Neural progenitor cell (in vitro differentiated cells): ENCODE measurements around the gene CACNA1D. TPM values are rescaled to one million over a fixed set of nuclear protein-coding genes. Genes with fewer than 3 reads are reported as not detected.

Experiments used
- DNase-seq: peaks from one replicate; pipeline ENCODE4 v3.0.0-alpha.2; 2016; ENCODE audit warnings: low spot score
- H2AFZ ChIP-seq: fragments of 200-600 bp; sonication (generic); replicated peaks from 2 replicates; pipeline ENCODE4 v1.6.1; 2016; ENCODE audit warnings: antibody characterized with exemption
- H3F3A ChIP-seq: fragments of 200-600 bp; sonication (generic); 2 replicates; pipeline ENCODE4 v1.6.1; 2016; ENCODE audit warnings: antibody characterized with exemption, low read depth
- H3K27ac ChIP-seq: fragments of 200-600 bp; sonication (generic); 2 replicates; pipeline ENCODE4 v1.5.1; 2016; ENCODE audit warnings: mild to moderate bottlenecking
- H3K27me3 ChIP-seq: fragments of 200-600 bp; sonication (generic); 2 replicates; pipeline ENCODE4 v1.6.1; 2016; ENCODE audit warnings: mild to moderate bottlenecking, moderate library complexity
- H3K36me3 ChIP-seq: fragments of 200-600 bp; sonication (generic); 2 replicates; pipeline ENCODE4 v1.5.1; 2016
- H3K4me1 ChIP-seq: fragments of 200-600 bp; sonication (generic); 2 replicates; pipeline ENCODE4 v1.6.1; 2016; ENCODE audit warnings: mixed run types
- H3K4me2 ChIP-seq: fragments of 200-600 bp; sonication (generic); 2 replicates; pipeline ENCODE4 v1.6.1; 2016
- H3K4me3 ChIP-seq: fragments of 200-600 bp; sonication (generic); 2 replicates; pipeline ENCODE4 v1.5.1; 2016
- H3K79me2 ChIP-seq: fragments of 200-600 bp; sonication (generic); 2 replicates; pipeline ENCODE4 v1.6.1; 2016; ENCODE audit warnings: low read depth
- H3K9ac ChIP-seq: fragments of 200-600 bp; sonication (generic); 2 replicates; pipeline ENCODE4 v1.6.1; 2016
- H3K9me3 ChIP-seq: fragments of 200-600 bp; sonication (generic); 2 replicates; pipeline ENCODE4 v1.5.1; 2016; ENCODE audit warnings: low read depth
- H4K20me1 ChIP-seq: fragments of 200-600 bp; sonication (generic); 2 replicates; pipeline ENCODE4 v1.6.1; 2016; ENCODE audit warnings: low read depth
- H3K27ac Mint-ChIP-seq: 3 replicates; pipeline ENCODE4 v1.8.0; 2021; ENCODE audit warnings: mixed read lengths
- H3K27me3 Mint-ChIP-seq: 2 replicates; pipeline ENCODE4 v1.8.0; 2022; ENCODE audit warnings: low read depth, mild to moderate bottlenecking, inconsistent platforms, moderate library complexity, mixed read lengths; ENCODE audit not compliant: insufficient read depth
- H3K36me3 Mint-ChIP-seq: 3 replicates; pipeline ENCODE4 v1.8.0; 2021; ENCODE audit warnings: mixed read lengths
- H3K4me1 Mint-ChIP-seq: 3 replicates; pipeline ENCODE4 v1.8.0; 2021; ENCODE audit warnings: mixed read lengths
- H3K4me3 Mint-ChIP-seq: 3 replicates; pipeline ENCODE4 v1.8.0; 2021; ENCODE audit warnings: mild to moderate bottlenecking, moderate library complexity, mixed read lengths
- H3K9me3 Mint-ChIP-seq: 3 replicates; pipeline ENCODE4 v1.8.0; 2020; ENCODE audit warnings: mixed read lengths
- EZH2 ChIP-seq: fragments of 200-600 bp; sonication (generic); IDR thresholded peaks from 2 replicates; pipeline ENCODE4 v1.6.1; 2017; ENCODE audit warnings: antibody characterized with exemption, mild to moderate bottlenecking, moderate library complexity
- EZH2phosphoT487 ChIP-seq: fragments of 200-600 bp; sonication (generic); IDR thresholded peaks from 2 replicates; pipeline ENCODE4 v1.6.1; 2017; ENCODE audit warnings: antibody characterized with exemption
- total RNA-seq: library from RNA; depleted of rRNA; stranded (reverse); fragments of >200 nt; gene quantifications from 2 replicates; pipeline ENCODE4 v1.2.3, GENCODE V29; 2015; ENCODE audit warnings: low replicate concordance
- TF ChIP-seq, protein P1 (sequence below): fragments of 200-600 bp; sonication (generic); IDR thresholded peaks from 2 replicates; pipeline ENCODE4 v1.5.1; 2017; ENCODE audit warnings: antibody characterized with exemption, mild to moderate bottlenecking

The CACNA1D gene
- total RNA-seq, 1 donor from 2014 or later = 4.7 TPM

DNA sequence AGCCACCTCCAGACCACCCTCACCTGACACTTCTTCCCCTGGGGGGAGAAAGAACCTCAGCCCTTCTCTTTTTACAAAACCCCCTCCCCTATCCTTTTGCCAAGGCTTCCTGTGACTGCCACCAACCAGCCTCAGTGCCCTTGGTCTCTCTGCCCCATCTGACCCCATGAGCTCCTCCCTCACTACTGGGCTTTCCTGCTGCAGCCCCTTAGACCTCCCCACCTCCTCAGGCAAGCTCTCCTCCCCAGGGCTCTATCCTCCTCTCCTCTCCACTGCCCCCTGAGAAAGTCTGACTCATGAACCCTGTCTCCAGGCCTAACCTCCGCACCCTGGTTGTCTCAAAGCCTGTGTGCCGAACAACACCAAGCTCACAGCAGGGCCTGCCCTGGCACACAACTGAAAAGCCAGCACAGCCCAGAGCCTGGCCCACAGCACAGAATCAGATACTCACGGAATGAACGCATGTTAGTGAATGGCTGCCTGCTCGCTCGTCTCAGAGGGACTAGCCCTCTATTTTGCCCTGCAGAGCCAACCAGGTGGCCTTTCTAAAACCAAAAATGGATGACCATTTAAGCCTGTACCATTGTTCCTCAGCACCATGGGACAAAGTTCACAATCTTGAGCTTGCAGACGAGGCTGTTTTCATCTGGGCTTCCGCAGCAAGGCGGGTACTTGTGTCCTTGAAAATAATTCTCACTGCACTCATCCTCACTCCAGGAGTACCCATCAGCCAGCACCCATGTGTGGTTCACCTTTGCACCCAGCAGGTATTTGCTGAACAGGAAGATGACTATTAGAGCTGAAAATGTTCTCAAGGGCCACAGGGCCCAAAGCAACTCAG lies 350.1 kb downstream of the CACNA1D start:
- no peak overlapping the region for H3K27ac Mint-ChIP-seq
- TF ChIP-seq EZH2phosphoT487 (no peak), EZH2 (no peak)
- TF ChIP-seq, protein P1, sequence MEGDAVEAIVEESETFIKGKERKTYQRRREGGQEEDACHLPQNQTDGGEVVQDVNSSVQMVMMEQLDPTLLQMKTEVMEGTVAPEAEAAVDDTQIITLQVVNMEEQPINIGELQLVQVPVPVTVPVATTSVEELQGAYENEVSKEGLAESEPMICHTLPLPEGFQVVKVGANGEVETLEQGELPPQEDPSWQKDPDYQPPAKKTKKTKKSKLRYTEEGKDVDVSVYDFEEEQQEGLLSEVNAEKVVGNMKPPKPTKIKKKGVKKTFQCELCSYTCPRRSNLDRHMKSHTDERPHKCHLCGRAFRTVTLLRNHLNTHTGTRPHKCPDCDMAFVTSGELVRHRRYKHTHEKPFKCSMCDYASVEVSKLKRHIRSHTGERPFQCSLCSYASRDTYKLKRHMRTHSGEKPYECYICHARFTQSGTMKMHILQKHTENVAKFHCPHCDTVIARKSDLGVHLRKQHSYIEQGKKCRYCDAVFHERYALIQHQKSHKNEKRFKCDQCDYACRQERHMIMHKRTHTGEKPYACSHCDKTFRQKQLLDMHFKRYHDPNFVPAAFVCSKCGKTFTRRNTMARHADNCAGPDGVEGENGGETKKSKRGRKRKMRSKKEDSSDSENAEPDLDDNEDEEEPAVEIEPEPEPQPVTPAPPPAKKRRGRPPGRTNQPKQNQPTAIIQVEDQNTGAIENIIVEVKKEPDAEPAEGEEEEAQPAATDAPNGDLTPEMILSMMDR = no peak

GRCh38 chr3:53845103-53845880 lies 350.9 kb downstream of the CACNA1D start:
- Mint-ChIP-seq H3K4me3 (peak overlapping the region; percentile 84), H3K27me3 (peaks cover 20% of the 10 kb centered on the region), H3K9me3 (no peaks in the 10 kb centered on the region), H3K4me1 (peaks cover 26% of the 10 kb centered on the region), H3K27ac (peak overlapping the region; percentile 46), H3K36me3 (no peaks in the 10 kb centered on the region)
- Histone ChIP-seq H3K4me2 (peak overlapping the region; percentile 86), H3K9me3 (no peaks in the 10 kb centered on the region), H4K20me1 (peaks cover 31% of the 10 kb centered on the region), H3K4me1 (peaks cover 11% of the 10 kb centered on the region), H3K27ac (no peak overlapping the region), H3K36me3 (no peaks in the 10 kb centered on the region), H3K9ac (peak overlapping the region; percentile 7), H2AFZ (peak overlapping the region; percentile 97), H3K79me2 (no peaks in the 10 kb centered on the region), H3K27me3 (peaks cover 30% of the 10 kb centered on the region), H3F3A (peaks cover 24% of the 10 kb centered on the region), H3K4me3 (peak overlapping the region; percentile 61)
- TF ChIP-seq, protein P1 = peak; percentile 47
- no peak for TF ChIP-seq EZH2phosphoT487
- no peak for TF ChIP-seq EZH2
- DNase-seq = peak; percentile 80

More for the DNA sequence above, 350.1 kb downstream of the CACNA1D start:
- Histone ChIP-seq H3K4me2 (peak overlapping the region; percentile 6), H2AFZ (no peak overlapping the region), H3K4me3 (no peak overlapping the region), H3K4me1 (peaks cover 11% of the 10 kb centered on the region), H3K79me2 (no peaks in the 10 kb centered on the region), H3K36me3 (no peaks in the 10 kb centered on the region), H3K9ac (no peak overlapping the region), H3K9me3 (no peaks in the 10 kb centered on the region), H4K20me1 (peaks cover 31% of the 10 kb centered on the region), H3F3A (peaks cover 24% of the 10 kb centered on the region), H3K27me3 (peaks cover 30% of the 10 kb centered on the region), H3K27ac (no peak overlapping the region)
- Mint-ChIP-seq H3K36me3 (no peaks in the 10 kb centered on the region), H3K9me3 (no peaks in the 10 kb centered on the region), H3K4me3 (peak overlapping the region; percentile 84), H3K4me1 (peaks cover 26% of the 10 kb centered on the region), H3K27me3 (peaks cover 20% of the 10 kb centered on the region)
- peak; percentile 12 for DNase-seq

- Histone ChIP-seq H3F3A (peaks cover 24% of the 10 kb centered on the region), H3K27me3 (peaks cover 30% of the 10 kb centered on the region), H3K4me3 (peak overlapping the region; percentile 61), H3K4me1 (peaks cover 11% of the 10 kb centered on the region), H3K36me3 (no peaks in the 10 kb centered on the region), H3K4me2 (peak overlapping the region; percentile 86), H2AFZ (peak overlapping the region; percentile 97), H3K9ac (peak overlapping the region; percentile 7), H4K20me1 (peaks cover 31% of the 10 kb centered on the region), H3K27ac (no peak overlapping the region), H3K79me2 (no peaks in the 10 kb centered on the region), H3K9me3 (no peaks in the 10 kb centered on the region)
- H3K4me3 Mint-ChIP-seq = peak overlapping the region; percentile 84
- H3K9me3 Mint-ChIP-seq = no peaks in the 10 kb centered on the region
- DNase-seq = no peak
- H3K27me3 Mint-ChIP-seq = peaks cover 20% of the 10 kb centered on the region
- no peaks in the 10 kb centered on the region for H3K36me3 Mint-ChIP-seq
- TF ChIP-seq, protein P1 = no peak
- TF ChIP-seq EZH2phosphoT487 (no peak), EZH2 (no peak)
- no peak overlapping the region for H3K27ac Mint-ChIP-seq
- H3K4me1 Mint-ChIP-seq = peaks cover 26% of the 10 kb centered on the region
Observed at GRCh38 chr3:53845881-53846133, 351.4 kb downstream of the CACNA1D start.
